HL-60 (cell line): ENCODE measurements around the gene ACSF3.

ENCODE experiments used
- DNase-seq, 2 experiments: peaks; one replicate each; pipeline ENCODE4 v3.0.0-alpha.2; 2010 to 2020; ENCODE audit warnings: low read depth in 1 of 2, low spot score in 1 of 2
- H3K27ac ChIP-seq: fragments of 250-450 bp; sonication (Bioruptor Pico); replicated peaks from 2 replicates; pipeline ENCODE4 v1.5.1; 2020; ENCODE audit warnings: mild to moderate bottlenecking, moderate library complexity
- H3K27me3 ChIP-seq: fragments of 250-450 bp; sonication (Bioruptor Pico); 2 replicates; pipeline ENCODE4 v1.5.1; 2021; ENCODE audit warnings: mild to moderate bottlenecking, moderate library complexity; ENCODE audit not compliant: insufficient read depth, poor library complexity, severe bottlenecking
- H3K4me3 ChIP-seq: replicated peaks from 2 replicates; pipeline ENCODE4 v1.5.1; 2011; ENCODE audit warnings: mild to moderate bottlenecking, control low read depth, low read length; ENCODE audit not compliant: insufficient read depth
- CTCF ChIP-seq: IDR thresholded peaks from one replicate; pipeline ENCODE4 v1.5.1; 2011; ENCODE audit warnings: low read length, control low read depth, inconsistent platforms; ENCODE audit not compliant: insufficient read depth
- GABPA ChIP-seq: IDR thresholded peaks from 2 replicates; pipeline ENCODE4 v1.6.1; 2012; ENCODE audit warnings: low read depth
- POLR2AphosphoS5 ChIP-seq: IDR thresholded peaks from 2 replicates; pipeline ENCODE4 v1.6.1; 2012; ENCODE audit warnings: low read depth
- REST ChIP-seq: IDR thresholded peaks from 2 replicates; pipeline ENCODE4 v1.6.1; 2012; ENCODE audit warnings: low read depth; ENCODE audit not compliant: insufficient replicate concordance
- SPI1 ChIP-seq: IDR thresholded peaks from 2 replicates; pipeline ENCODE4 v1.6.1; 2012; ENCODE audit warnings: low read depth, mild to moderate bottlenecking, borderline replicate concordance

The ACSF3 gene

GRCh38 chr16:89048090-89048725 lies 45.4 kb upstream of the ACSF3 start:
- Histone ChIP-seq H3K27me3 (no peaks in the 10 kb centered on the region), H3K4me3 (no peak overlapping the region), H3K27ac (no peak overlapping the region)
- no peak for TF ChIP-seq REST
- no peak for DNase-seq

- Histone ChIP-seq H3K4me3 (no peak overlapping the region), H3K27ac (no peak overlapping the region), H3K27me3 (no peaks in the 10 kb centered on the region)
- no peak for TF ChIP-seq REST
- no peak for TF ChIP-seq GABPA
- TF ChIP-seq SPI1 = no peak
- no peak for TF ChIP-seq POLR2AphosphoS5
- TF ChIP-seq CTCF = no peak
- no peak for DNase-seq
Measured at GRCh38 chr16:89048871-89049422, 44.7 kb upstream of the ACSF3 start.

- no peak overlapping the region for H3K27ac ChIP-seq
- no peak for DNase-seq
- H3K27me3 ChIP-seq = no peaks in the 10 kb centered on the region
- no peak for TF ChIP-seq REST
- TF ChIP-seq POLR2AphosphoS5 = no peak
- no peak for TF ChIP-seq GABPA
- TF ChIP-seq SPI1 = no peak
- no peak for TF ChIP-seq CTCF
- H3K4me3 ChIP-seq = no peak overlapping the region
Measured at GRCh38 chr16:89049484-89050118, 44.1 kb upstream of the ACSF3 start.
